Raji (cell line): ENCODE measurements around the gene FAM174C.

Experiments used
- POLR2A ChIP-seq: IDR thresholded peaks from 2 replicates; pipeline ENCODE4 v1.6.1; 2011; ENCODE audit warnings: low read depth, low read length, control low read depth; ENCODE audit not compliant: insufficient read depth

Gene FAM174C

DNA sequence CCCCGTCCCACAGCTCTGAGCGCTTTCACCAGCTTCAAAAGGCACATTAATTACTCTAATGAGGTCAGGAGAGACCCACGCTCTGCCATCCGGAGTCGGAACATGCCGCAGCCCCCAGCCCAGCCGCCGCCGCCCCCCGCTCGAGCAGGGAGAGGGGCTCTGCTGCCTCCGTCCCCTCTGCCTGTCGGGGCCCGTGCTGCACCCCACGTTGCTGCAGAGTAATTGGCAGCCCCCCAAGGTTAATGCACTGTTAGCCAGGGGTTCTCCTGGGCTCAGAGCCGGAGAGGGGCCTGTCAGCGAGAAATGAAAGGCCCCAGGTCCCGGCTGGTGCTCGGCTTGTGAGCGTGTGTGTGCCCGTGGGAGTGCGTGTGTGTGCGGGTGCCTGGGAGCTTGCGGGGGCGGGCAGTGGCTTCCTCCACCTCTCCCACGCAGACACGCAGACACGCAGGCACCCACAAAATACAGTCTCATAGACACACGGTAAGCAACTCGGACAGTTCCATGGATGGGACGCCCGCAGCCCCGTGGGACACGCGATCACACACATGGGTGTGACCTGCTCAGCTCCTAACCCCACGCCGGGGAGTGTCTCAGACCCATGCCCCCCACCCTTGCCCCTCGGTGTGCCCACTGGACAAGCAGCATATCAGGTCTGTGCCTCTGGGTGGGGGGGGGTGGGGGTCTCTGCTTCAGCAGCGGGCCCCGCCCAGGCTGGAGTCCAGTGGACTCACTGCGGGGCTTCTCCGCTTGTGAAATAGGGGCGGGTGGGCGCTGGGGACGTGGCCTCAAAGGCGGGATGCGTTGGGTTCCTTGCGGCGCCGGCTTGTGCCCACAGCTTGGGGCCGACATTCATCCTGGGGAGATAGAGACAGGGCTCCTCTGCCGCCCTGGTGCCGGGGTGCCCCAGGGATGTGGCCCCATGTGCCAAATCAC, 5.6 kb downstream of the FAM174C start:
- no peak for TF ChIP-seq POLR2A

DNA sequence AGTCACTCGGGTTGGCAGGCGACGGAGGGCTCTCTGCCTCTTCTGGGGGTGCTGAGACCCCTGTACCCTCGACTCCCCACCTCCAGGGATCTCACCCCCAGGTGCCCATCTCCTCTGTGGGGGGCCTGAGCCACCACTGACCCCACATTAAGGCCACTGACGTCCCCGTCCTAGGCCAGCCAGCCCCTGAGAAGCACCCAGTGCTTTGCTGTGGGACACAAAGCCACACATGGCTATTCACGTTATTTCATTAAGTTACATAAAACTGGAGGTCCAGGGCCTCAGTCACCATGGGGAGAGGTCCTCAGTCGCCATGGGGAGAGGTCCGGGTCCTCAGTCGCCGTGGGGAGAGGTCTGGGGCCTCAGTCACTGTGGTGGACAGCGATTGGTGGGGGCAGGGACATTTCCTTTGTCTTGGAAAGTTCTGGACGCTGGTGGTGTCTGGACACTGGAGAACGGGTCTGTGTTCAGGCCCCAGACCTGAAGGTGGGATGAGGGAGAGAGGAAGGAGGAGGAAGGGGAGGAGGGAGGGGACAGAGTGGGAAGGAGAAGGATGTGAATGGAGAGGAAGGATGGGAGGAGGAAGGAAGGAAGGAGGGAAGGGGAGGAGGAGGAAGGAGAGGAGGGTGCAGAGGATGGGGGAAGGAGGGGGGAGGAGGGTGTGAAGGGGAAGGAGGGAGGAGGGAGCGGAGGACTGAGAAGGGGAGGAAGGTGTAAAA, 6.4 kb downstream of the FAM174C start:
- no peak for TF ChIP-seq POLR2A

DNA sequence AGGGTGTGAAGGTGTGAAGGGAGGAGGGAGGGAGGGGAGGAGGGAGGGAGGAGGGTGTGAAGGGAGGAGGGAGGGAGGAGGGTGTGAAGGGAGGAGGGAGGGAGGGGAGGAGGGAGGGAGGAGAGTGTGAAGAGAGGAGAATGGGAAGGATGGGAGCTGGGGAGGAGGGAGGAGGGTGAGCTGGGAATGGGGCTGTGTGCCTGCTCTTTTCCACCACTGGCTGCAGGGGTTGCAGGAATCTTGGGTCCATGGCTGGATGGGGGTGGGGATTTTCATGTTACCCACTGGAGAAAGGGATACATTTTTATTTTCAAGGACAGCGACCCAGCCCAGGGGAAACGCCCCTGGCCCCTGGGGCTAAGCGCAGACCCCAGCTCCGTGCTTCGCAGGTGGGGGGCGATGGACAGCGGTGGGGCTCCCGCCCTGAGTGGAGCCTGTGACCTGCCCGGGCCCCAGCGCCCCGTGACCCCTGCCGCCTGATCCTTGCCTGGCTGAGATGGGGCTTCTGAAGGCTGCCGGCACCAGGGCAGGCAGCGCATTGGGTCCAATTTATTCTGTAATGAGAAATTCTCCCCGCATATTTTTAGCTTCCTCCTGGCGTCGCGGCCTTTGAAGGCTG, 7.4 kb downstream of the FAM174C start:
- TF ChIP-seq POLR2A = no peak

DNA sequence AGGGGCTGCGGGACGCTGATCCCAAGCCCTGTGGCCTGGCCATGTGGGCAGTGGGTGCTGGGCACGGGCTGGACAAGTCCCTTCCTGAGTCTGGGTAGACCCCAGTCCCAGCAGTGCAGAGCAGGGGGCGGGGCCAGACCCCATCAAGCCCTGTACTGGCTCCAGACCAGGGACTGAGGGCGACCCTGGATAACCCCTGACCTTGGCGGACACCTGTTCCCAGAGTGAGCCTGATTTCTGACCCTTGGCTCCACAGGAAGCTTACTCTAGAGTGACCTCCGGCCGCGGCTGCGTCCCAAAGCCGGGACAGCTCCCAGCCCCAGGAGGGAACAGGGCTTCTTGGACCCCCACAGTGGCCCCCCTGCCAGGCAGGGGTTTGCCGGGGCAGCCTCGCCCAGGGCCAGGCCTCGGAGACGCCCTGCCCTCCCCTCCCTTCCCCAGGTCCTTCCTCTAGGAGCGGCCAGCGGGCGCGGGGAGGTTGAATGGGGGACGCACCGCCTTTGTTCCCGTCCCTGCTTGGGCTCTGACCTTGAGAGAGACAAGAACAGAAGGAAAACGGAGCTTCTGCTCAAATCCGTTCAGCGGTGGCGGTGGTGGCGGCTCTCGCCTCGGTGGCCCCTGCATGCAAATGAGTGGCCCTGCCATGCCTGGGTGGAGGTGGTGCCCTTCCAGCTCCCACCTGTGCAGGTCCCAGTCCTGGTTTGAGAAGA, 8.0 kb downstream of the FAM174C start:
- TF ChIP-seq POLR2A = no peak

DNA sequence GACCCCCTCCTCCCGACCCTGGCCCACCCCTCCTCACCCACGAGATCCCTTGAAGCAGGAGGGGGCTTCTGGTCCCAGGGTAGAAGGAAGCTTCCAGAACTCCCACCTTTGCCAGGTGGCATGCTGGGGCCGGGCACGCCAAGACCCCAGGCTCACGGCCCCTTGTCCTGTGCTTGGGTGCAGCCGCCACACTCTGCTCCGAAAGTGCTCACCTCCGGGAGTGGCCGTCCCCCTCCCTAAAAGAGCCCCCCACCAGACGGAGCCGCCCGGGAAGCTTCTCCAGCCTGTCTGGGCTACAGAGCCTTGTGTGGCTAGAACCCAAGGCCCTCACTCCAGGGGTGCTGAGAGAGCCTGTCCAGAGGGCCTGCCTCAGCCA, 8.6 kb downstream of the FAM174C start:
- no peak for TF ChIP-seq POLR2A

DNA sequence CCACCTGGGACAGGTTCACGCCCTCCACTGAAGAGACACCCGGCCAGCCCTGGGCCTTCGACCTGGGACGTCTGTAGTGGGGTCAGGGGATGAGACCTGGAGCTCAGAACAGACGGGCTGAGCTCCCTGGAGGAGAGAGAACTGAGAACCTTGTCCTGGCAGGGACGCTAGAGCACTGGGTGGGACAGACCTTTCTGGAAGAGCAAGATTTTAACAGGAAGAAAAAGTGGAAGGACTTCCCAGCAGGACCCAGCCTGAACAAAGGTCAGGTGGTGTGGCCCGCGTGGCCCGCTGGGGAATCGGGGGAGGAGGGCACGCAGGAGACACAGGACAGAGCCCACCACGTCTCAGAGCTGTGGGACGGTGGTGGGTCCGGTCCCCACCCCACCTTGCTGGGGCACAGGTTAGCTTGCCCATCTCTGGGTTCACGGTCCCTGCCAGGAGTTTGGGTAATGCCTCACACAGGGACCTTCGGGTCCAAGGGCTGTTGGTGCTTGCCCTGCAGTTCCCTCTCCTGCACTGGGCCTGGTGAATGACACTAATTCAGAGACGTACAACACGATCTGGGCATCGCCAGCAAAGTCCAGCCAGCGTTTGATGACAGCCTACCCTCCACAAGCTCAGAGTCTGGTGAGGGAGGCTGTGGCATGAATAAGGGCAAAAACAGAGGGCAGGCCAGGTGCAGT, 9.1 kb downstream of the FAM174C start:
- TF ChIP-seq POLR2A = no peak

DNA sequence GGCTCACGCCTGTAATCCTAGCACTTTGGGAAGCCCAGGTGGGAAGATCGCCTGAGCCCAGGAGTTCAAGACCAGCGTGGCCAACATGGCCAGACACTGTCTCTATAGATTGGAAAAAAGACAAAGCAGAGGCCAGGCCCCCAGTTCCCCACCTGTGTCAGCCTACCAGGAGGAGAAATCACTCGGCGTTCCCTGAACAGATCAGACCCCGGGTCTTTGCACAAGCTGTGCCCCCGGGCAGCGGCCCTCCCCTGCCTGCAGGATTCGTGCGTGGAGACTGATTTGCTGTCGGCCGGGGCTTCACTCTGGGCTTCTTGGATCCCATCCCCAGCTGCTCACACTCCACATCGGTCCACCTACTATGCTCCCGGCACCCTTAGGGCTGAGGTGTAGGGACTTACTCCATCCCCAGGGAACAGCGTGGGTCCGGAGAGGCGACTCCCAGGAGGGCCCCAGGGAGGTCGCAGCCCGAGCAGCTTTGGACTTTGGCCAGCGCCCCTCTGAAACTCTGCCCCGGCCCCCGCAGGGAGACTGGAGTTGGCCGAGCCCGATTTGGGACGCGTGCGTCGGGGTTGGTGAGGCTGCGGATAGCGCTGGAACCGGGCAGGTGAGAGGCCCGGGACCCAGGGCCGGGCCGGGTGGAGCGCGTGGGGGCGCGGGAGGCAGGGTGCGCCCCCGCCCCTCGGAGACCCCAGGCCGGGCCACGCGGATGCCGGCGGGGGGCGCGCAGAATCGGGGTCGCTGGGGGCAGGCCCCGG, 9.8 kb downstream of the FAM174C start:
- TF ChIP-seq POLR2A = no peak

DNA sequence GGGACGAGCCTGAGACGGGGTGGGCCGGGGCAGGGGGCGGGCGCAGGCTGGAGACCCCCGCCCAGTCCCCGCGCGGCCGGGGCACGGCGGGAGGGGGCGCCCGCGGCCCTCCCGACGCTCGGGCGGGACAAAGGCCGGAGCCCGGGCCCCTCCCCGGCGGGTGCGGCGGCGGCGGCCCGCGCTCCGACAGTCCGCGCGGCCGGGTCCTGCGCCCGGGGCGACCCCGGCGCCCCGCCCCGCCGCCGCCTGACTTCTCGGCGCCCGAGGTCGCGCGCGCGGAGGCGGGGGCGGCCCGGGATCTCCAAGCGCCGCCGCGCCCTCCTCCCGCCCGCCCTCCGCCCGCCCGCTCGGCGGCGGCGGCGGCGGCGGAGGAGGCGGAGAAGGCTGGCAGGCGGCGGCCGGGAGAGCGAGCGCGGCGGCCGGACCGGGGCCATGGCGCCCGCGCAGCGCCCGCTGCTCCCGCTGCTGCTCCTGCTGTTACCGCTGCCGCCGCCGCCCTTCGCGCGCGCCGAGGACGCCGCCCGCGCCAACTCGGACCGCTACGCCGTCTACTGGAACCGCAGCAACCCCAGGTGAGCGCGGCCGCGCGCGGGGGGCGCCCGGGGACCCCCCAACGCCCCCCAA, 10.5 kb downstream of the FAM174C start, which contains the start of gene EFNA2:
EFNA2 (plus strand) TSS at position 137 of the 624 bp plus-strand sequence; CDS start at position 433, 296 bp downstream.
- TF ChIP-seq POLR2A = no peak

DNA sequence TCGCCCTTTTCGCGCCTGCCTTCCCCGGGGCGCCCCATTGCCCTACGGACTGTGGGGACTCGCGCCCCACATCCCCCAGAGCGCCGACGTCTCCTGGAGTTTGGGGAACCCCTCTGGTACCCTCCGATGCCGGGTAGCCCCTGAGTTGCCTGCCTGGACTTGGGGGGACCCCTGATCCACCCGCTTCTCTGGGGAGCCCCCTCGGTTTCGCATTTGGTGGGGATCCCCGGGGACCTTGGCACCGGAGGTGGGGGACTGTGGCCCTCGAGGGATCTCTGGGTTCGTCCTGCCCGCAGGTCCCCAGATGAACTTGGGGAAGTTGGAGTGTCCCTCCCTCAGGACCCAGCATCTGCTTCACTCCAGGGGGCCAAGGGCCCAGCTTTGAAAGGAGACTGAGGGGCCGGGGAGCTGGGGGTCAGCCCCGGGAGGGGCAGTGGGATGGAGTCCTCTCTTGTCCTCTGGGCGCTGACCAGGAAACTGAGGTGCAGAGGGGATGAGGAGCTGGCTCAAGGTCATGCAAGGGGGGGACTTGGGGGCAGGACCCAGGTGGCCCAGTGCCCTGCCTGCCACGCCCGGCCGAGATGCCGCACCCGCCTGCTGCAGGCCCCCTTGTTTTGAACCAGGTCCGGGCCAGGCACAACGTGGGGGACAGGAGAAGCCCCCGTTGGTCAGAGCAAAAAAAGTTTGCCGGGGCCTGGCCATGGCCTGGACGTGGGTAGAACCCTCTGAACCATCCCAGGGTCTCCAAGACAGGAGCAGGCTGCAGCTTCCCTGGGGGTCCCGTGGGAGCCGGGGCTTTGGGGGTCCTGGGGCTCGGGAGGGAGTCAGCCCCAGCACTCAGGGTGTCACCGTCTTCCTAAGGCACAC, 11.4 kb downstream of the FAM174C start:
- no peak for TF ChIP-seq POLR2A

DNA sequence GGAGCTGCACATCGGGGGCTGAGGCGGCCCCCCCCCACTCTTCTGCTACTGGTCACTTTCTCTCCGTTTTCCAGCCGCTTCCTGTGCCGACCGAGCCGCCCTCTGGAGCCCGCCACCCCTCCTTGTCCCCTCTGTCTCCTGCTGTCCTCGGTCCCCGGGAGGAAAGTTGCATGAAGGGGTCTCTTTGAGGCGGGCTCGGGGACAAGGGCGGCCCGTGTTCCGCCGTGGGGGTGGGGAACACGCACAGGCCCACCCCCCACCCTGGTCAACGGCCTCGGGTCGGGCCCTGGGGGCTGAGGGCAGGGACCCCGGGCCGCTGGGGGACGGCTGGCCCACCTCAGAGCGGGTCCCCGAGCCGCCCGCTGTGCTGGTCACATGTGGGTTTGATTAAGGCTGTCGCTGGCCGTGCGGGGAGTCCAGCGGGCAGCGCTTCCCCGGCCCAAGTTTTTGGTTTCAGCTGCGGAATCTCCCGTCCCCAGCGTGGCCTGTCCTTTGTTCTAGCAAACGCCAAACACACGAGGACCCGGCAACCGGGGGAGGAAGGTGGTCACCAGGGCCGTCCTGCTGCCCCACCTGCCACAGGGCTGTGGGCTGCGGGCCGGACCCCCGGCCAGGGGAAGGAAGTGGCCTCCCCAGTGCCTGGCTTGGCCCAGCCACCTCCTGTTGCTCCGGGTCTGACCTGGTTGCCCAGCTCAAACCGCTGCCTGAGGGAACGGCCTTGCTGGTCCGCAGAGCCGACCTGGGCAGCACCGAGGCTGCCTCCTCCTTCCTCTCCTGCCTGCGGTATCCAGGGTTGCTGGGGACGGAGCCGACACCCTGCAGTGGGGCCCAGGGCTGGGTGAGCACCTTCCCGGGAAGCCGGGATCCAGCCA, 12.3 kb downstream of the FAM174C start:
- no peak for TF ChIP-seq POLR2A

DNA sequence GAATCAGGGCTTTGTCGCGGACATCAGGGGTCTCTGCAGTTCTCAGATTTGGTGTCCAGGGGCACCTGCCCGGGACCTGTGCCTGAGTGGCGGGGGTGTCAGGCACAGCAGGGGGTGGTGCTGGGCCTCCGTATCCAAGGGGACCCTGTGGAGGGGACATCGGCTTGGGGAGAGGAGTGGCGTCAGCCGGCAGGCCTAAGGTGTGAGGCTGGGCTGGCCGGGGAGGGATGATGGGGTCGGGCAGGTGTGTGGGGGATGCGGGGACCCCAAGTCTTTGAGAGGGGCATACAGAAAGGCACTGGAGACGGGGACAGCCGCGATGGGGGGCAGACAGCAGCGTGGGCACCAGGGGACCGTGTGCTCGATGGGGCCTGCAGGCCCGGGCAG, 12.9 kb downstream of the FAM174C start:
- no peak for TF ChIP-seq POLR2A

DNA sequence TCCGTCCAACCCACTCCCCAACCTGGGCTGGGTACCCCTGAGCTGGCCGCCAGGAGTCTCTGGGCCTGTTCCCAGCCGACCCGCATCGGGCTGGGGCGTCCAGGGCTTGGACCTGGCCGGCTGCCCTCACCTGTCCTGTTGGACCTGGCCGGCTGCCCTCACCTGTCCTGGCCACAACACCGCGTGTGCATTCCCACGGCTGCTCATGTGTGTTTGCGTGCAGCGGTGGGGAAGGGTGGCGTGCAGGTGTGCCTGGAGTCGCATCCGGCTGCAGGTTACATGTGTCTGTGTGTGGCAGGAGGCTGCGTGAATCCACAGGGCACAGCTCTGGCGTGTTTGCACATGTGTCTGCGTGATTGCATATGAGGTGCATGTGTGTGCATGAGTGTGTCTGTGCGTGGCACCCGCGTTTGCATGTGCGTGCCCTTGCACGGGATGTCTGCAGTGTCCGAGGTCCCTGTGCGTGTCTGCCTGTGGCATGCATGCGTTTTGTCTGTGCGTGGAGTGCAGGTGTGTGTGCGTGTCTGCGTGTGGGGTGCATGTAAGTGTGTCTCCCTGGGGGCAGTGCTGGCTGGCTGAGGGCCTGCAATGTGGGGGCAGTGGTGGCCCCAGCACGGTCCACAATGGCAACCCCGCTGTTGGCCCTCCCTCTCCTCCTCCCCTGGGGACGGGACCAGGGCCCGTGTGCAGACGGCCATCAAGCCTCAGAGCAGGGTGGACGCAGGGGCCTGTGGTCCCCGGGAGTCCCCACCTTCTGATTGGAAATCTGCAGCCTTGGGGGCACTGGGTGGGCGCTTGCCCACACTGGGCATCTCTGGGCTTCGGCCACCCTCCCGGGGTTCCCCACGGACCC, 13.7 kb downstream of the FAM174C start:
- TF ChIP-seq POLR2A = no peak
